Tibial nerve (tissue), 4 donors: ENCODE results near the gene SCYGR2. TPM values are rescaled to one million over a fixed set of nuclear protein-coding genes. Genes with fewer than 3 reads are reported as not detected.
A peak's percentile ranks its signal among the peaks of the same experiment; 100 is the strongest.

ENCODE experiments used
- DNase-seq, 2 donors: peaks; one replicate each; pipeline ENCODE4 v3.0.0-alpha.2; 2019; ENCODE audit warnings: low spot score in 2 of 2
- H3K27ac ChIP-seq, 4 donors: fragments of 200-600 bp; sonication (generic) in 3 of 4; one replicate each; pipeline ENCODE4 v1.5.1; 2017 to 2019; ENCODE audit warnings: mild to moderate bottlenecking in 1 of 4
- H3K27me3 ChIP-seq, 2 donors: fragments of 200-600 bp; sonication (generic) in 1 of 2; one replicate each; pipeline versions ENCODE4 v1.5.1 to v1.6.0; 2017 to 2019
- H3K36me3 ChIP-seq, 3 donors: fragments of 200-600 bp; sonication (generic); one replicate each; pipeline ENCODE4 v1.5.1; 2018 to 2019
- H3K4me1 ChIP-seq, 4 donors: fragments of 200-600 bp; sonication (generic) in 3 of 4; one replicate each; pipeline ENCODE4 v1.5.1; 2017 to 2019
- H3K4me3 ChIP-seq, 4 donors: fragments of 200-600 bp; sonication (generic) in 3 of 4; one replicate each; pipeline ENCODE4 v1.5.1; 2017 to 2019; ENCODE audit warnings: mild to moderate bottlenecking in 1 of 4, moderate library complexity in 1 of 4
- H3K9me3 ChIP-seq, 4 donors: fragments of 200-600 bp; sonication (generic) in 3 of 4; one replicate each; pipeline ENCODE4 v1.5.1; 2017 to 2019
- CTCF ChIP-seq, 5 experiments: fragments of 200-600 bp in 3 of 5; fragments of 450-650 bp in 2 of 5; sonication (generic) in 3 of 5; IDR thresholded peaks; one replicate each; pipeline ENCODE4 v1.5.1; 2016 to 2019; ENCODE audit warnings: antibody characterized with exemption in 5 of 5, mild to moderate bottlenecking in 3 of 5, moderate library complexity in 2 of 5
- EP300 ChIP-seq, 2 donors: sonication (generic); formaldehyde crosslinking; IDR thresholded peaks; one replicate each; pipeline ENCODE4 v1.6.1; 2017; ENCODE audit warnings: antibody characterized with exemption in 2 of 2, mild to moderate bottlenecking in 1 of 2
- POLR2A ChIP-seq, 2 donors: fragments of 450-650 bp; IDR thresholded peaks; one replicate each; pipeline ENCODE4 v1.6.1; 2017; ENCODE audit warnings: antibody characterized with exemption in 2 of 2, mild to moderate bottlenecking in 2 of 2, moderate library complexity in 2 of 2
- WGBS, 2 donors: methylation state at CpG; one replicate each; pipeline ENCODE4 v1.1.5; 2018; 5-methylcytosine and 5-hydroxymethylcytosine counted together
- total RNA-seq, 4 donors: library from RNA; depleted of rRNA; stranded (reverse); fragments of >200 nt; gene quantifications; one replicate each; pipeline ENCODE4 v1.1.0, GENCODE V29; 2016

The SCYGR2 gene
- total RNA-seq, 4 donors from 2014 or later, result not detected

DNA sequence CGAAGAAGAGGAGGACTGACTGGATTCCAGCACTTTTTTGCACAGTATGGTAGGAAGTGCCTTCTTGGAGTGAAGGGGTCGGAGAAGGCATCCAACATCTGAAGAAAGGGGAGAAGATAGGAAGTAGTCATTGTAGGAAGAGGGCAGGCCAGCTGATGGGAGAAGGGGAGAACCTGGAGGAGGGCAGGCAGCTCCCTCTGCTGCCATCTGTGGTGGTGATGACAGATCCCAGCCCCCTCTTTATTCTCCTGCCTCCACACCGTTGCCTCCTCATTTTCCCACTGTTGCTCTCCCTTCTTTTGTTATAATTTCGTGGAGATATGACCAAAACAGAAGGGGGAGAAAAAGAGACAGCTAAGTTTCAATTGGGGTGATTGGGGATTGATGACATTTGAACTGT is 2.9 kb upstream of the SCYGR2 start:
- no peak for TF ChIP-seq EP300 (IDR thresholded peaks at IDR 0.05)
- no peak for TF ChIP-seq CTCF (IDR thresholded peaks at IDR 0.05)
- TF ChIP-seq POLR2A (IDR thresholded peaks at IDR 0.05), result no peak
- Histone ChIP-seq H3K36me3 (no peaks in the 10 kb centered on the region), H3K27me3 (no peaks in the 10 kb centered on the region), H3K9me3 (no peaks in the 10 kb centered on the region), H3K4me1 (no peaks in the 10 kb centered on the region), H3K27ac (no peak overlapping the region), H3K4me3 (no peak overlapping the region)
- 50 to 78% methylated on average over 4 of the region's 4 CpGs for WGBS, 2 donors
- DNase-seq, result no peak

- no peaks in the 10 kb centered on the region for H3K27me3 ChIP-seq
- no peaks in the 10 kb centered on the region for H3K4me1 ChIP-seq
- H3K9me3 ChIP-seq, result no peaks in the 10 kb centered on the region
- no peak overlapping the region for H3K4me3 ChIP-seq
- TF ChIP-seq CTCF (IDR thresholded peaks at IDR 0.05) (no peak), POLR2A (IDR thresholded peaks at IDR 0.05) (no peak), EP300 (IDR thresholded peaks at IDR 0.05) (no peak)
- no peak for DNase-seq
- H3K36me3 ChIP-seq, result no peaks in the 10 kb centered on the region
- H3K27ac ChIP-seq, result no peak overlapping the region
Observed at GRCh38 chr2:227597036-227597435, 1.7 kb upstream of the SCYGR2 start.

DNA sequence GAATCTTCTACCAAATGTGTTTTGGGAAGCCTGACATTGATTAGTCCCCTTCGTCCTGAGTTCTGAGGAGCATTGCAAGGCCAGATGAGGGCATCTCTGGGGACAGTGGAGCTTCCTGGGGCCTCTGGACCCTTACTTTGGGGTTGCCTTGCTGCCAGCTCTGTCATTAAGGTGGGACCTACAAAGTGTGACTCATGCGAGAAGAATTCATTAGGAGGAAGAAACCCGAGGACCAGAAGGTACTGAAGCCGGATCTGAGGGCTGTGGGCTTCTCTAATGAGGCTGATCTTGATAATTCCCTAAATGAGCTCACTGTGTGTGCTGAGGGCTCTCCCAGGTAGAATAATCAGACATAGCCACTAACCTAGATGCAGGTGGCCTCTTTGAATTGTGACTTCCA is 695 bp upstream of the SCYGR2 start:
- 51 to 76% methylated on average over 4 of the region's 4 CpGs for WGBS, 2 donors
- TF ChIP-seq POLR2A (IDR thresholded peaks at IDR 0.05), result no peak
- no peak for TF ChIP-seq EP300 (IDR thresholded peaks at IDR 0.05)
- no peak for TF ChIP-seq CTCF (IDR thresholded peaks at IDR 0.05)
- no peak for DNase-seq
- Histone ChIP-seq H3K27me3 (no peaks in the 10 kb centered on the region), H3K4me3 (no peak overlapping the region), H3K9me3 (no peaks in the 10 kb centered on the region), H3K27ac (no peak overlapping the region), H3K4me1 (no peaks in the 10 kb centered on the region), H3K36me3 (no peaks in the 10 kb centered on the region)

DNA sequence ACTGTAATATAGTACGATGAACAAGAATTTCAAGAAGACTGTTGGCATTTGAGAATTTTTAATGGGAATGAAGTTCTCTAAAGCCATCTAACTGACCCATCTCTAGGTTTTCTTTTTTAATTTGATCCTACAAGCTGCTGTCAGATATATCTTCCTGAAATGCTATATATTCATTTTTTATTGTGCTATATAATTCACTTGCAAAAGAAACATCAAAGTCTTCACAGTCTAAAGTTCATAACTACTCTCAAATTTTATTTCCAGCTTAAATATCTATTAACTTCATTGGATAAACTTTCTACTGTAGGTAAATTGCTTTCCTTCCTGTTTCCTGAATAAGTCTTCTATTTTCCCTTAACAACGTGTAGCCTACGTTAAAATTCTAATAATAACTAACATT is 3.7 kb downstream of the SCYGR2 start:
- no peak for DNase-seq
- Histone ChIP-seq H3K36me3 (no peaks in the 10 kb centered on the region), H3K27me3 (no peaks in the 10 kb centered on the region), H3K4me3 (no peak overlapping the region), H3K27ac (no peak overlapping the region), H3K9me3 (no peaks in the 10 kb centered on the region), H3K4me1 (no peaks in the 10 kb centered on the region)
- WGBS, 2 donors, result 66 to 76% methylated on average over 3 of the region's 3 CpGs
- TF ChIP-seq EP300 (IDR thresholded peaks at IDR 0.05), result no peak
- TF ChIP-seq POLR2A (IDR thresholded peaks at IDR 0.05), result no peak
- TF ChIP-seq CTCF (IDR thresholded peaks at IDR 0.05), result no peak

- H3K4me3 ChIP-seq, result no peak overlapping the region
- 75 to 78% methylated on average over 1 of the region's 1 CpG for WGBS, 2 donors
- H3K9me3 ChIP-seq, result no peaks in the 10 kb centered on the region
- no peaks in the 10 kb centered on the region for H3K4me1 ChIP-seq
- H3K36me3 ChIP-seq, result no peaks in the 10 kb centered on the region
- H3K27ac ChIP-seq, result no peak overlapping the region
- no peak for TF ChIP-seq CTCF (IDR thresholded peaks at IDR 0.05)
- peak in 1 of 2 donors; percentile 41 for TF ChIP-seq EP300 (IDR thresholded peaks at IDR 0.05)
- no peaks in the 10 kb centered on the region for H3K27me3 ChIP-seq
- DNase-seq, result peak in 1 of 2 donors; percentile 14
Observed at GRCh38 chr2:227606476-227606875, 7.8 kb downstream of the SCYGR2 start.
